HepG2 (cell line): ENCODE results near the gene DNASE2. TPM values are rescaled to one million over a fixed set of nuclear protein-coding genes. Genes with fewer than 3 reads are reported as not detected.

Source experiments
- ATAC-seq: fragments of 200-7000 bp; cut with Tn5 transposase; 3 replicates; pipeline ENCODE4 v1.9.1; 2020; ENCODE audit warnings: mild to moderate bottlenecking, moderate library complexity
- BruUV-seq: library from RNA; stranded (reverse); fragments of 400-500 nt; replicated peaks from 2 replicates; lab custom pipeline; 2021; lab: Mats Ljungman, UMichigan
- CTCF ChIA-PET: fragments of 300-600 bp; formaldehyde crosslinking; extraction: SDS; loops from one replicate; lab custom pipeline; 2021; ENCODE audit warnings: low total read pairs, inconsistent platforms, low intra/inter-chr PET ratio; lab: Yijun Ruan, JAX
- POLR2A ChIA-PET: fragments of 350-600 bp; sonication (Branson Sonifier 250); formaldehyde crosslinking; loops from one replicate; lab custom pipeline; 2020; ENCODE audit warnings: antibody characterized with exemption, inconsistent platforms; lab: Yijun Ruan, JAX
- DNase-seq: peaks from one replicate; pipeline ENCODE4 v3.0.0-alpha.2; 2015; ENCODE audit warnings: low spot score
- FAIRE-seq: peaks from 3 replicates; lab custom pipeline; 2011; peaks lifted over from hg19 to GRCh38; lab: Jason Lieb, UNC
- H2AFZ ChIP-seq: one replicate; pipeline ENCODE4 v1.6.1; 2011; ENCODE audit warnings: low read length, inconsistent platforms
- H3K27ac ChIP-seq: fragments of 300-600 bp; 3 replicates; pipeline ENCODE4 v1.8.0; 2011; ENCODE audit warnings: mixed run types, mild to moderate bottlenecking, mixed read lengths, low read length, inconsistent platforms; ENCODE audit not compliant: insufficient read depth; ENCODE audit errors: extremely low read length
- H3K27me3 ChIP-seq, 2 experiments: fragments of 200-600 bp in 1 of 2; 2 replicates in 1 of 2; 3 replicates in 1 of 2; pipeline versions ENCODE4 v1.6.0 to v1.8.0; 2011; ENCODE audit warnings: low read length in 2 of 2, mild to moderate bottlenecking in 2 of 2, moderate library complexity in 2 of 2, inconsistent platforms in 1 of 2; ENCODE audit not compliant: insufficient read depth in 2 of 2, control insufficient read depth in 1 of 2
- H3K36me3 ChIP-seq, 2 experiments: fragments of 200-600 bp in 1 of 2; replicated peaks in 1 of 2; 2 replicates in 1 of 2; 3 replicates in 1 of 2; pipeline versions ENCODE4 v1.5.1 to v1.8.0; 2011; ENCODE audit warnings: low read length in 2 of 2, inconsistent platforms in 1 of 2; ENCODE audit not compliant: insufficient read depth in 2 of 2, control insufficient read depth in 1 of 2
- H3K4me1 ChIP-seq: 2 replicates; pipeline ENCODE4 v1.5.1; 2012; ENCODE audit warnings: low read length, inconsistent platforms; ENCODE audit not compliant: insufficient read depth
- H3K4me2 ChIP-seq: 2 replicates; pipeline ENCODE4 v1.6.0; 2011; ENCODE audit warnings: low read depth, low read length, inconsistent platforms
- H3K4me3 ChIP-seq, 3 experiments: fragments of 200-600 bp in 1 of 3; sonication (generic), shearing (Covaris generic) in 1 of 3; replicated peaks in 1 of 3; 2 replicates each; pipeline ENCODE4 v1.5.1; 2011 to 2016; ENCODE audit warnings: low read length in 3 of 3, inconsistent platforms in 2 of 3, low read depth in 2 of 3, mild to moderate bottlenecking in 2 of 3, control low read depth in 1 of 3, mixed read lengths in 1 of 3; ENCODE audit not compliant: insufficient read depth in 1 of 3
- H3K79me2 ChIP-seq: one replicate; pipeline ENCODE4 v1.6.1; 2011; ENCODE audit warnings: low read length, inconsistent platforms; ENCODE audit not compliant: insufficient read depth
- H3K9ac ChIP-seq: 2 replicates; pipeline ENCODE4 v1.6.0; 2011; ENCODE audit warnings: mild to moderate bottlenecking, low read depth, low read length, inconsistent platforms; ENCODE audit not compliant: insufficient read depth
- H3K9me3 ChIP-seq: 2 replicates; pipeline ENCODE4 v1.5.1; 2012; ENCODE audit warnings: mild to moderate bottlenecking, low read length
- H4K20me1 ChIP-seq: 2 replicates; pipeline ENCODE4 v1.6.0; 2011; ENCODE audit warnings: inconsistent platforms, mild to moderate bottlenecking, low read length, moderate library complexity; ENCODE audit not compliant: insufficient read depth
- EED ChIP-seq: sonication (generic); formaldehyde crosslinking; IDR thresholded peaks from 2 replicates; pipeline ENCODE4 v1.5.0; 2020; ENCODE audit warnings: mild to moderate bottlenecking, missing genetic modification reagents
- KAT2B ChIP-seq: fragments of 150-350 bp; IDR thresholded peaks from 2 replicates; pipeline ENCODE4 v1.6.1; 2014; ENCODE audit warnings: low read depth, low read length, borderline replicate concordance
- MTERF4 ChIP-seq: sonication (generic); formaldehyde crosslinking; IDR thresholded peaks from 2 replicates; pipeline ENCODE4 v1.8.0; 2023; ENCODE audit warnings: mild to moderate bottlenecking, missing genetic modification reagents
- NFKBIZ ChIP-seq: IDR thresholded peaks from 2 replicates; pipeline ENCODE4 v1.6.1; 2018; ENCODE audit warnings: missing genetic modification reagents, missing compliant biosample characterization
- SAFB2 ChIP-seq: sonication (generic); formaldehyde crosslinking; IDR thresholded peaks from 2 replicates; pipeline ENCODE4 v1.5.1; 2020; ENCODE audit warnings: missing genetic modification reagents, low read depth, mild to moderate bottlenecking, borderline replicate concordance
- SNAPC2 ChIP-seq: sonication (generic); formaldehyde crosslinking; IDR thresholded peaks from 2 replicates; pipeline ENCODE4 v1.8.1; 2022; ENCODE audit warnings: mild to moderate bottlenecking, missing genetic modification reagents
- STAT5B ChIP-seq: sonication (generic); formaldehyde crosslinking; IDR thresholded peaks from 2 replicates; pipeline ENCODE4 v1.4.0; 2020; ENCODE audit warnings: missing genetic modification reagents
- TARDBP ChIP-seq: sonication (generic); formaldehyde crosslinking; IDR thresholded peaks from 2 replicates; pipeline ENCODE4 v1.8.0; 2022; ENCODE audit warnings: mild to moderate bottlenecking, missing genetic modification reagents
- YEATS4 ChIP-seq: sonication (generic); formaldehyde crosslinking; IDR thresholded peaks from 2 replicates; pipeline ENCODE4 v1.4.0; 2020; ENCODE audit warnings: missing genetic modification reagents, borderline replicate concordance
- ZBTB2 ChIP-seq: sonication (generic); formaldehyde crosslinking; IDR thresholded peaks from 2 replicates; pipeline ENCODE4 v1.8.0; 2022; ENCODE audit warnings: low read depth, missing genetic modification reagents
- ZNF280B ChIP-seq: sonication (generic); formaldehyde crosslinking; IDR thresholded peaks from 2 replicates; pipeline ENCODE4 v1.5.0; 2020; ENCODE audit warnings: missing genetic modification reagents, mild to moderate bottlenecking, borderline replicate concordance
- ZNF280D ChIP-seq: sonication (generic); formaldehyde crosslinking; IDR thresholded peaks from 2 replicates; pipeline ENCODE4 v1.5.1; 2020; ENCODE audit warnings: mild to moderate bottlenecking, missing genetic modification reagents
- ZNF382 ChIP-seq: sonication (generic); formaldehyde crosslinking; IDR thresholded peaks from 2 replicates; pipeline ENCODE4 v1.5.0; 2020; ENCODE audit warnings: missing genetic modification reagents, mild to moderate bottlenecking, borderline replicate concordance
- ZNF703 ChIP-seq: sonication (generic); formaldehyde crosslinking; IDR thresholded peaks from 2 replicates; pipeline ENCODE4 v1.5.1; 2020; ENCODE audit warnings: missing genetic modification reagents, mild to moderate bottlenecking, moderate library complexity, borderline replicate concordance
- ZNF740 ChIP-seq: sonication (generic); formaldehyde crosslinking; IDR thresholded peaks from 2 replicates; pipeline ENCODE4 v1.4.0; 2020; ENCODE audit warnings: missing genetic modification reagents
- ZNF782 ChIP-seq: sonication (generic); formaldehyde crosslinking; IDR thresholded peaks from 2 replicates; pipeline ENCODE4 v1.4.0; 2020; ENCODE audit warnings: missing genetic modification reagents, mild to moderate bottlenecking, borderline replicate concordance
- ZNF841 ChIP-seq: sonication (generic); formaldehyde crosslinking; IDR thresholded peaks from 2 replicates; pipeline ENCODE4 v1.8.1; 2023; ENCODE audit warnings: missing genetic modification reagents, borderline replicate concordance
- WGBS: methylation state at CpG from one replicate; pipeline ENCODE4 v1.1.6; 2017; ENCODE audit warnings: low lambda C conversion rate; 5-methylcytosine and 5-hydroxymethylcytosine counted together
- in situ Hi-C: cut with HindIII; loops from 2 replicates; pipeline ENCODE4 v1.10.0; 2017; ENCODE audit warnings: low pct_unique_long_range_greater_than_20kb; ENCODE audit not compliant: extremely low pct_ligation_motif_present
- intact Hi-C: fragments of 100-400 bp; cut with micrococcal nuclease; formaldehyde crosslinking; loops from one replicate; pipeline ENCODE4 v1.10.0; 2022; ENCODE audit not compliant: unreplicated experiment
- polyA plus RNA-seq, 8 experiments: library from polyadenylated mRNA; depleted of rRNA in 3 of 8; stranded (reverse) in 7 of 8; unstranded in 1 of 8; fragments of >200 nt; fragmentation: Illumina TruSeq in 4 of 8; extraction: Trizol in 4 of 8; gene quantifications; 2 replicates each; pipeline versions ENCODE4 v1.2.1 to v1.2.3, GENCODE V29; 2011 to 2016; ENCODE audit warnings: low read depth in 4 of 8, missing spikeins in 1 of 8, mixed read lengths in 1 of 8; ENCODE audit not compliant: insufficient read depth in 1 of 8
- total RNA-seq, 5 experiments: library from RNA; depleted of rRNA; stranded (reverse); fragments of >200 nt; fragmentation: Illumina TruSeq; extraction: Trizol; gene quantifications; 2 replicates each; pipeline ENCODE4 v1.2.3, GENCODE V29; 2016; ENCODE audit warnings: low read depth in 1 of 5

The DNASE2 gene
- total and polyA plus RNA-seq, 2 of the 13 experiments (the other 11 are each of a cell fraction or from before 2014, with no cell fraction given) = 7.5 to 16.2 TPM

GRCh38 chr19:12865746-12866415, 15.4 kb downstream of the DNASE2 start:
- H3K79me2 ChIP-seq = no peaks in the 10 kb centered on the region
- H3K9ac ChIP-seq = no peak overlapping the region
- intact Hi-C loops (no loop called here), in situ Hi-C loops (no loop called here)
- ATAC-seq (peak; percentile 20), DNase-seq (no peak), FAIRE-seq (no peak)
- no peak overlapping the region for H2AFZ ChIP-seq
- no peaks in the 10 kb centered on the region for H3K27me3 ChIP-seq
- WGBS = 84% methylated on average over 10 of the region's 19 CpGs
- H4K20me1 ChIP-seq = no peaks in the 10 kb centered on the region
- no peaks in the 10 kb centered on the region for H3K9me3 ChIP-seq
- H3K4me1 ChIP-seq = peaks cover 19% of the 10 kb centered on the region
- BruUV-seq = no TSS peak
- no peaks in the 10 kb centered on the region for H3K36me3 ChIP-seq
- ChIA-PET CTCF (interaction anchor here (2.0 kb wide), 1 partner anchor 99 kb away, joined by 7 read pairs; no protein-coding TSS in a partner anchor), POLR2A (interaction anchor here (1.4 kb wide), 1 partner anchor 25 kb away, joined by 15 read pairs; the partner anchor contains the start of gene GCDH)
- no peak overlapping the region for H3K4me3 ChIP-seq
- H3K4me2 ChIP-seq = no peak overlapping the region
- H3K27ac ChIP-seq = no peak overlapping the region
- TF ChIP-seq ZNF382 (CRISPR knock-in tag) (no peak), ZNF703 (CRISPR knock-in tag) (no peak), ZBTB2 (CRISPR knock-in tag) (no peak), ZNF841 (CRISPR knock-in tag) (no peak), ZNF280D (CRISPR knock-in tag) (no peak), SAFB2 (CRISPR knock-in tag) (no peak), YEATS4 (CRISPR knock-in tag) (no peak), ZNF782 (no peak), SNAPC2 (CRISPR knock-in tag) (no peak), MTERF4 (CRISPR knock-in tag) (no peak), EED (CRISPR knock-in tag) (no peak), NFKBIZ (CRISPR knock-in tag) (no peak), KAT2B (no peak), ZNF740 (no peak), TARDBP (no peak), ZNF280B (CRISPR knock-in tag) (no peak), STAT5B (CRISPR knock-in tag) (no peak)
